ENCODE measurements around the gene CYBC1. TPM values are rescaled to one million over a fixed set of nuclear protein-coding genes. Genes with fewer than 3 reads are reported as not detected.
A peak's percentile ranks its signal among the peaks of the same experiment; 100 is the strongest.
"Not testable (repeated sequence)": the region's sequence is repeated elsewhere in the genome, so short reads cannot be mapped to it uniquely, and the experiment has no call there.

The CYBC1 gene
- polyA plus RNA-seq, 1 experiment: 118 TPM

GRCh38 chr17:82458885-82459424 lies 8.4 kb upstream of the CYBC1 start:
- POLR2A ChIA-PET: no interaction called here
- CTCF ChIA-PET: no interaction called here
- no peaks in the 10 kb centered on the region for H3K27me3 ChIP-seq (ENCODE audit: control insufficient read depth, insufficient read depth, low read length)
- peak overlapping the region; percentile 82 for H3K4me3 ChIP-seq (ENCODE audit: low read depth, low read length)
- TF ChIP-seq, protein P1, sequence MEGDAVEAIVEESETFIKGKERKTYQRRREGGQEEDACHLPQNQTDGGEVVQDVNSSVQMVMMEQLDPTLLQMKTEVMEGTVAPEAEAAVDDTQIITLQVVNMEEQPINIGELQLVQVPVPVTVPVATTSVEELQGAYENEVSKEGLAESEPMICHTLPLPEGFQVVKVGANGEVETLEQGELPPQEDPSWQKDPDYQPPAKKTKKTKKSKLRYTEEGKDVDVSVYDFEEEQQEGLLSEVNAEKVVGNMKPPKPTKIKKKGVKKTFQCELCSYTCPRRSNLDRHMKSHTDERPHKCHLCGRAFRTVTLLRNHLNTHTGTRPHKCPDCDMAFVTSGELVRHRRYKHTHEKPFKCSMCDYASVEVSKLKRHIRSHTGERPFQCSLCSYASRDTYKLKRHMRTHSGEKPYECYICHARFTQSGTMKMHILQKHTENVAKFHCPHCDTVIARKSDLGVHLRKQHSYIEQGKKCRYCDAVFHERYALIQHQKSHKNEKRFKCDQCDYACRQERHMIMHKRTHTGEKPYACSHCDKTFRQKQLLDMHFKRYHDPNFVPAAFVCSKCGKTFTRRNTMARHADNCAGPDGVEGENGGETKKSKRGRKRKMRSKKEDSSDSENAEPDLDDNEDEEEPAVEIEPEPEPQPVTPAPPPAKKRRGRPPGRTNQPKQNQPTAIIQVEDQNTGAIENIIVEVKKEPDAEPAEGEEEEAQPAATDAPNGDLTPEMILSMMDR (IDR thresholded peaks at IDR 0.05; ENCODE audit: insufficient read depth, low read depth, low read length): no peak
- DNase-seq (ENCODE audit: low read depth): no peak
- H3K36me3 ChIP-seq (ENCODE audit: control insufficient read depth, insufficient read depth, low read length): peaks cover 19% of the 10 kb centered on the region

- H3K27me3 ChIP-seq (ENCODE audit: control insufficient read depth, insufficient read depth, low read length): no peaks in the 10 kb centered on the region
- ChIA-PET CTCF (interaction anchor here (0.9 kb wide), 1 partner anchor 109 kb away, joined by 3 read pairs; no protein-coding TSS in a partner anchor), POLR2A (interaction anchor here (0.6 kb wide), 1 partner anchor 229 kb away, joined by 4 read pairs; the partner anchor contains the start of gene SLC16A3)
- peak within 1 kb of the TSS; percentile 82 for H3K4me3 ChIP-seq (ENCODE audit: low read depth, low read length)
- DNase-seq (ENCODE audit: low read depth): peak; percentile 84
- peaks cover 15% of the 10 kb centered on the region for H3K36me3 ChIP-seq (ENCODE audit: control insufficient read depth, insufficient read depth, low read length)
- TF ChIP-seq, protein P1 (IDR thresholded peaks at IDR 0.05; ENCODE audit: insufficient read depth, low read depth, low read length): no peak
Observed at GRCh38 chr17:82458179-82458884, 7.8 kb upstream of the CYBC1 start, which contains the start of gene NARF. Gene NARF, plus strand, starts transcription at chr17:82458741. Its CDS starts 63 bp downstream, at chr17:82458804.

DNA sequence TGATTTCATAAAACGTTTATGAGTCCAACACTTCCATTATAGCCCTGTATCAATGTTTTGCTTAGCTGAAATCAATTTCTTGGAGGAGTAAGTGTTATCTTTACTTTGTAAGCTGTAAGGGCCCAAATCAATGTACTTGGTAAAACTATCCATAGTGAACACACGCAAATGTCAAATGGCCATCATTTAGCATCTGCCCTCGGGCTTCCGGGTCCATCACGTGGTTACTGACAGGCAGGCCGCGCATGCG lies 7.3 kb upstream of the CYBC1 start:
- TF ChIP-seq, protein P1 (IDR thresholded peaks at IDR 0.05; ENCODE audit: insufficient read depth, low read depth, low read length): no peak
- H3K4me3 ChIP-seq (ENCODE audit: low read depth, low read length): peak overlapping the region; percentile 82
- CTCF ChIA-PET: interaction anchor here (0.9 kb wide), 1 partner anchor 108 kb away, joined by 3 read pairs; no protein-coding TSS in a partner anchor
- no peak for DNase-seq (ENCODE audit: low read depth)
- POLR2A ChIA-PET: interaction anchor here (0.6 kb wide), 1 partner anchor 229 kb away, joined by 4 read pairs; the partner anchor contains the start of gene SLC16A3
- no peaks in the 10 kb centered on the region for H3K27me3 ChIP-seq (ENCODE audit: control insufficient read depth, insufficient read depth, low read length)
- peaks cover 15% of the 10 kb centered on the region for H3K36me3 ChIP-seq (ENCODE audit: control insufficient read depth, insufficient read depth, low read length)

- TF ChIP-seq, protein P1 (IDR thresholded peaks at IDR 0.05; ENCODE audit: insufficient read depth, low read depth, low read length): no peak
- Histone ChIP-seq H3K4me3 (ENCODE audit: low read depth, low read length) (peak overlapping the region; percentile 82), H3K36me3 (ENCODE audit: control insufficient read depth, insufficient read depth, low read length) (peaks cover 12% of the 10 kb centered on the region), H3K27me3 (ENCODE audit: control insufficient read depth, insufficient read depth, low read length) (no peaks in the 10 kb centered on the region)
- ChIA-PET POLR2A (interaction anchor here (0.6 kb wide), 1 partner anchor 24 kb away, joined by 3 read pairs; no protein-coding TSS in a partner anchor), CTCF (interaction anchor here (0.9 kb wide), 1 partner anchor 108 kb away, joined by 3 read pairs; no protein-coding TSS in a partner anchor)
- DNase-seq (ENCODE audit: low read depth): no peak
Observed at GRCh38 chr17:82457073-82457928, 6.7 kb upstream of the CYBC1 start.

GRCh38 chr17:82453706-82454105 lies 3.2 kb upstream of the CYBC1 start:
- CTCF ChIA-PET; H3K27me3 ChIP-seq (ENCODE audit: control insufficient read depth, insufficient read depth, low read length); H3K36me3 ChIP-seq (ENCODE audit: control insufficient read depth, insufficient read depth, low read length); H3K4me3 ChIP-seq (ENCODE audit: low read depth, low read length); DNase-seq (ENCODE audit: low read depth); POLR2A ChIA-PET: not testable (repeated sequence)

GRCh38 chr17:82453151-82453550 lies 2.6 kb upstream of the CYBC1 start:
- H3K36me3 ChIP-seq (ENCODE audit: control insufficient read depth, insufficient read depth, low read length); H3K4me3 ChIP-seq (ENCODE audit: low read depth, low read length); CTCF ChIA-PET; H3K27me3 ChIP-seq (ENCODE audit: control insufficient read depth, insufficient read depth, low read length); DNase-seq (ENCODE audit: low read depth); POLR2A ChIA-PET: not testable (repeated sequence)

Data from BJ (cell line).